Measurements from ENCODE around the gene TMEM158. TPM values are rescaled to one million over a fixed set of nuclear protein-coding genes. Genes with fewer than 3 reads are reported as not detected.
A peak's percentile ranks its signal among the peaks of the same experiment; 100 is the strongest.

Gene TMEM158
- total RNA-seq, 1 experiment from 2014 or later: 25.8 TPM

DNA sequence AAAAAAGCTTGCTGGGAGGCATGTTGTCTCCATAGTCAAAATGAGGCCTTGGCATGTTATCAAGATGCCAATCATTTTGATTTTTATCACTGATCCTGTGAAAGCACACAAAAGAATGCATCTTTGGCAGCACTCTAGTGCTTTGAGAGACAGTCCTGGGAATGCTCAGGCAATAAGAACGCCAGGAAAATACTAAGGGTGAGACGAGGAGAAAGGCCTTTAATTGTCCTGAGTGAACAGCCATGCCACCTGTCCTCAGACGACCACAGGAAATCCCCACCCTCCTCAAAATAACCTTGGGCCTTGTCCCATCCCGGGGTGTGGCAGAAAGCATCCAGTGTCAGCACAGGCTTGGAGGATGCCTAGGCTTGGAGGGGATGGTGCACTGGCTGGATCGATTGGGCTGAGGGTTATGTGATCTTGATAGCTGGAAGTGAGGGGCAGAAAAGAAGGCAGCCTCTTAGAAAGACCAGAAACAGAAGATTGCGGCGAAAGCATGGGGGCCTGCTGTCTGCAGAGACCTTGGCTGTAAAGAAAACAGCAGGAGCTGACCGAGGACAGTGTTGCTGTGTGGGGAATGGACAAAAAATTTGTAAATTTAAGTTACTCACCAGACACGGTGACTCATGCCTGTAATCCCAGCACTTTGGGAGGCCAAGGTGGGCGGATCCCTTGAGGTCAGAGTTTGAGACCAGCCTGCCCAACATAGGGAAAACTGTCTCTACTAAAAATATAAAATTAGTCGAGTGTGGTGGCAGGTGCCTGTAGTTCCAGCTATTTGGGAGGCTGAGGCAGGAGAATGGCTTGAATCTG lies 7.3 kb downstream of the TMEM158 start:
- H3K36me3 ChIP-seq (ENCODE audit: control insufficient read depth in 1 of 2, insufficient read depth in 2 of 2, low read length in 2 of 2): no peaks in the 10 kb centered on the region
- ATAC-seq (peak; percentile 61), DNase-seq (ENCODE audit: low read depth, low spot score) (no peak)
- H3K27ac ChIP-seq (ENCODE audit: low read depth, low read length): no peak overlapping the region
- POLR2A ChIA-PET: interaction anchor here (0.9 kb wide), 1 partner anchor 42 kb away, joined by 3 read pairs; no protein-coding TSS in a partner anchor
- BruUV-seq (replicated peaks): no TSS peak
- no peaks in the 10 kb centered on the region for H4K20me1 ChIP-seq (ENCODE audit: insufficient read depth)
- CTCF ChIA-PET: no interaction called here
- peak overlapping the region; percentile 29 for H3K4me2 ChIP-seq (ENCODE audit: low read length)
- no peak overlapping the region for H3K4me3 ChIP-seq (replicated peaks in 1 of 2; ENCODE audit: low read depth in 1 of 2, low read length in 2 of 2)
- TF ChIP-seq CBX3 (IDR thresholded peaks at IDR 0.05; ENCODE audit: low read depth) (no peak), ELF1 (IDR thresholded peaks at IDR 0.05; ENCODE audit: borderline replicate concordance, low read depth) (no peak), CEBPB (IDR thresholded peaks at IDR 0.05; ENCODE audit: low read depth) (no peak), POLR2A (IDR thresholded peaks at IDR 0.05; ENCODE audit: borderline replicate concordance, extremely low read depth, insufficient read depth, insufficient read length) (no peak), SIN3A (IDR thresholded peaks at IDR 0.05; ENCODE audit: low read depth) (no peak), ZFX (IDR thresholded peaks at IDR 0.05) (no peak), JUND (IDR thresholded peaks at IDR 0.05) (0 out of 2 replicates have a peak, but pooled peaks have one; percentile 18), SP1 (IDR thresholded peaks at IDR 0.05; ENCODE audit: low read depth) (no peak), CTCF (IDR thresholded peaks at IDR 0.05 in 2 of 3, conservative IDR thresholded peaks at IDR 0.05 in 1 of 3; ENCODE audit: borderline replicate concordance in 1 of 3, insufficient read depth in 1 of 3, low read depth in 2 of 3, low read length in 2 of 3) (no peak), SRF (IDR thresholded peaks at IDR 0.05; ENCODE audit: low read depth) (no peak), FOSL1 (IDR thresholded peaks at IDR 0.05; ENCODE audit: low read depth) (peak; percentile 45), EGR1 (IDR thresholded peaks at IDR 0.05; ENCODE audit: low read depth) (0 out of 2 replicates have a peak, but pooled peaks have one; percentile 25)
- TF ChIP-seq, protein P1, sequence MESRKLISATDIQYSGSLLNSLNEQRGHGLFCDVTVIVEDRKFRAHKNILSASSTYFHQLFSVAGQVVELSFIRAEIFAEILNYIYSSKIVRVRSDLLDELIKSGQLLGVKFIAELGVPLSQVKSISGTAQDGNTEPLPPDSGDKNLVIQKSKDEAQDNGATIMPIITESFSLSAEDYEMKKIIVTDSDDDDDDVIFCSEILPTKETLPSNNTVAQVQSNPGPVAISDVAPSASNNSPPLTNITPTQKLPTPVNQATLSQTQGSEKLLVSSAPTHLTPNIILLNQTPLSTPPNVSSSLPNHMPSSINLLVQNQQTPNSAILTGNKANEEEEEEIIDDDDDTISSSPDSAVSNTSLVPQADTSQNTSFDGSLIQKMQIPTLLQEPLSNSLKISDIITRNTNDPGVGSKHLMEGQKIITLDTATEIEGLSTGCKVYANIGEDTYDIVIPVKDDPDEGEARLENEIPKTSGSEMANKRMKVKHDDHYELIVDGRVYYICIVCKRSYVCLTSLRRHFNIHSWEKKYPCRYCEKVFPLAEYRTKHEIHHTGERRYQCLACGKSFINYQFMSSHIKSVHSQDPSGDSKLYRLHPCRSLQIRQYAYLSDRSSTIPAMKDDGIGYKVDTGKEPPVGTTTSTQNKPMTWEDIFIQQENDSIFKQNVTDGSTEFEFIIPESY (IDR thresholded peaks at IDR 0.05; ENCODE audit: extremely low read depth, insufficient replicate concordance, low read length): no peak
- TF ChIP-seq, protein P2, sequence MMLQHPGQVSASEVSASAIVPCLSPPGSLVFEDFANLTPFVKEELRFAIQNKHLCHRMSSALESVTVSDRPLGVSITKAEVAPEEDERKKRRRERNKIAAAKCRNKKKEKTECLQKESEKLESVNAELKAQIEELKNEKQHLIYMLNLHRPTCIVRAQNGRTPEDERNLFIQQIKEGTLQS (IDR thresholded peaks at IDR 0.05): no peak
- no peaks in the 10 kb centered on the region for H3K9me3 ChIP-seq (ENCODE audit: control insufficient read depth in 1 of 2, insufficient read depth in 1 of 2, low read depth in 1 of 2, low read length in 2 of 2)
- no peak overlapping the region for H3K9ac ChIP-seq (ENCODE audit: low read length)
- RAD21 ChIA-PET (ENCODE audit: low non-redundant PET in 1 of 2, low total read pairs in 2 of 2, uncharacterized antibody in 2 of 2, unreplicated experiment in 2 of 2): no interaction called here
- no peaks in the 10 kb centered on the region for H3K9me2 ChIP-seq (ENCODE audit: insufficient read depth)
- peaks cover 19 to 29% of the 10 kb centered on the region in 2 experiments for H3K4me1 ChIP-seq (ENCODE audit: control insufficient read depth in 1 of 2, insufficient read depth in 2 of 2, low read length in 2 of 2)
- no peaks in the 10 kb centered on the region for H3K79me2 ChIP-seq (ENCODE audit: insufficient read depth, low read length)
- intact Hi-C loops (cut with micrococcal nuclease): no loop called here
- H2AFZ ChIP-seq (ENCODE audit: low read depth, low read length, poor library complexity, severe bottlenecking): no peak overlapping the region
- no peaks in the 10 kb centered on the region for H3K27me3 ChIP-seq (ENCODE audit: insufficient read depth, low read length)

Measured in HCT116 (cell line).